SK-N-SH (cell line): ENCODE results near the gene RANBP9. TPM values are rescaled to one million over a fixed set of nuclear protein-coding genes. Genes with fewer than 3 reads are reported as not detected.

Experiments
- CTCF ChIA-PET: fragments of 300-600, 350-600 bp; formaldehyde crosslinking; extraction: SDS; loops from one replicate; lab custom pipeline; 2021; lab: Yijun Ruan, JAX
- POLR2A ChIA-PET: fragments of 350-600 bp; sonication (Branson Sonifier 250); formaldehyde crosslinking; extraction: SDS; loops from one replicate; lab custom pipeline; 2020; ENCODE audit warnings: antibody characterized with exemption, inconsistent platforms; lab: Yijun Ruan, JAX
- DNase-seq: peaks from one replicate; pipeline ENCODE4 v3.0.0; 2012
- H2AFZ ChIP-seq: fragments of 200-600 bp; sonication (generic); 2 replicates; pipeline ENCODE4 v1.8.1; 2016; ENCODE audit warnings: antibody characterized with exemption, mild to moderate bottlenecking, low read depth
- H3F3A ChIP-seq: fragments of 200-600 bp; sonication (generic); replicated peaks from 2 replicates; pipeline ENCODE3; 2016; ENCODE audit warnings: antibody characterized with exemption, mild to moderate bottlenecking; ENCODE audit not compliant: insufficient read depth
- H3K27ac ChIP-seq, 2 experiments: fragments of 200-500 bp in 1 of 2; fragments of 200-600 bp in 1 of 2; sonication (Bioruptor generic) in 1 of 2; sonication (generic), shearing (Covaris generic) in 1 of 2; 2 replicates each; pipeline versions ENCODE4 v1.5.1 to v1.6.1; 2014 to 2016; ENCODE audit warnings: low read depth in 2 of 2, inconsistent platforms in 1 of 2, low read length in 1 of 2, mild to moderate bottlenecking in 1 of 2, mixed read lengths in 1 of 2
- H3K27me3 ChIP-seq: fragments of 200-600 bp; sonication (generic), shearing (Covaris generic); 2 replicates; pipeline ENCODE4 v1.6.1; 2016; ENCODE audit warnings: mixed run types; ENCODE audit not compliant: insufficient read depth
- H3K36me3 ChIP-seq, 2 experiments: fragments of 200-500 bp in 1 of 2; fragments of 200-600 bp in 1 of 2; sonication (Bioruptor generic) in 1 of 2; sonication (generic) in 1 of 2; replicated peaks in 1 of 2; 2 replicates each; pipeline versions ENCODE3 to v1.5.1; 2014 to 2016; ENCODE audit warnings: low read length in 1 of 2, mild to moderate bottlenecking in 1 of 2; ENCODE audit not compliant: insufficient read depth in 2 of 2, control insufficient read depth in 1 of 2
- H3K4me1 ChIP-seq, 2 experiments: fragments of 200-500 bp in 1 of 2; fragments of 200-600 bp in 1 of 2; sonication (Bioruptor generic) in 1 of 2; sonication (generic), shearing (Covaris generic) in 1 of 2; 2 replicates each; pipeline versions ENCODE4 v1.5.1 to v1.6.1; 2014 to 2016; ENCODE audit warnings: low read depth in 1 of 2, low read length in 1 of 2, mixed run types in 1 of 2; ENCODE audit not compliant: insufficient read depth in 2 of 2, control insufficient read depth in 1 of 2
- H3K4me2 ChIP-seq: fragments of 200-600 bp; sonication (generic), shearing (Covaris generic); 2 replicates; pipeline ENCODE4 v1.6.1; 2017; ENCODE audit warnings: mixed run types
- H3K4me3 ChIP-seq, 2 experiments: fragments of 200-500 bp in 1 of 2; fragments of 200-600 bp in 1 of 2; sonication (Bioruptor generic) in 1 of 2; sonication (generic), shearing (Covaris generic) in 1 of 2; 2 replicates each; pipeline versions ENCODE4 v1.5.1 to v1.8.1; 2014 to 2016; ENCODE audit warnings: low read depth in 2 of 2, inconsistent platforms in 1 of 2, low read length in 1 of 2, mild to moderate bottlenecking in 1 of 2, mixed read lengths in 1 of 2, moderate library complexity in 1 of 2
- H3K79me2 ChIP-seq: fragments of 200-600 bp; sonication (generic); 2 replicates; pipeline ENCODE4 v1.8.1; 2017; ENCODE audit warnings: mild to moderate bottlenecking; ENCODE audit not compliant: insufficient read depth
- H3K9ac ChIP-seq: fragments of 200-600 bp; sonication (generic); 2 replicates; pipeline ENCODE4 v1.6.1; 2017; ENCODE audit warnings: mixed run types
- H3K9me2 ChIP-seq: fragments of 200-600 bp; sonication (generic); 2 replicates; pipeline ENCODE4 v1.6.1; 2017; ENCODE audit warnings: mixed run types
- H3K9me3 ChIP-seq: fragments of 200-600 bp; sonication (generic); 2 replicates; pipeline ENCODE4 v1.6.1; 2017; ENCODE audit warnings: mixed run types, mild to moderate bottlenecking, moderate library complexity
- H4K20me1 ChIP-seq: fragments of 200-600 bp; sonication (generic); 2 replicates; pipeline ENCODE4 v1.6.1; 2017; ENCODE audit warnings: mild to moderate bottlenecking, mixed run types; ENCODE audit not compliant: insufficient read depth
- CHD2 ChIP-seq: fragments of 150-350 bp; IDR thresholded peaks from 2 replicates; pipeline ENCODE4 v1.6.1; 2018; ENCODE audit warnings: low read length; ENCODE audit not compliant: partially characterized antibody
- GATA2 ChIP-seq: sonication (generic); formaldehyde crosslinking; IDR thresholded peaks from 2 replicates; pipeline ENCODE4 v1.5.0; 2020; ENCODE audit warnings: mild to moderate bottlenecking, missing genetic modification reagents
- MEF2A ChIP-seq: IDR thresholded peaks from 2 replicates; pipeline ENCODE4 v1.4.0; 2012; ENCODE audit warnings: low read depth, borderline replicate concordance
- POLR2AphosphoS5 ChIP-seq: IDR thresholded peaks from 2 replicates; pipeline ENCODE4 v1.6.1; 2012; ENCODE audit warnings: low read depth, low read length
- REST ChIP-seq: IDR thresholded peaks from 2 replicates; pipeline ENCODE4 v1.6.1; 2012; ENCODE audit warnings: mild to moderate bottlenecking, low read depth, low read length, moderate library complexity
- SIN3A ChIP-seq: IDR thresholded peaks from 2 replicates; pipeline ENCODE4 v1.6.1; 2012; ENCODE audit warnings: low read depth, mild to moderate bottlenecking, low read length, moderate library complexity, borderline replicate concordance
- WGBS: methylation state at CpG from one replicate; pipeline ENCODE4 v1.1.6; 2017; ENCODE audit warnings: low lambda C conversion rate; 5-methylcytosine and 5-hydroxymethylcytosine counted together
- polyA plus RNA-seq, 3 experiments: library from polyadenylated mRNA; depleted of rRNA; stranded (reverse); fragments of >200 nt; gene quantifications; 2 replicates each; pipeline ENCODE4 v1.2.3, GENCODE V29; 2012

The RANBP9 gene
- polyA plus RNA-seq, 1 of the 3 experiments (the other 2 are of a cell fraction), result 20.4 TPM

- Histone ChIP-seq H3K27ac (no peak overlapping the region; a peak in 1 of 4 replicates), H4K20me1 (peaks cover 3% of the 10 kb centered on the region; the same call in 1 of the 2 replicates), H3K27me3 (no peaks in the 10 kb centered on the region), H3F3A (peaks cover 8% of the 10 kb centered on the region), H3K4me2 (no peak overlapping the region), H3K9me2 (no peaks in the 10 kb centered on the region; the same call in 1 of the 2 replicates), H3K36me3 (peaks cover 4 to 46% of the 10 kb centered on the region in 2 experiments), H3K9me3 (peaks cover 12% of the 10 kb centered on the region; the same call in 1 of the 2 replicates), H3K4me3 (no peak overlapping the region), H3K9ac (no peak overlapping the region), H2AFZ (no peak overlapping the region), H3K4me1 (peaks cover 0 to 3% of the 10 kb centered on the region in 2 experiments; a peak in 2 of 4 replicates), H3K79me2 (peaks cover 100% of the 10 kb centered on the region)
- TF ChIP-seq CHD2 (no peak), MEF2A (no peak), POLR2AphosphoS5 (no peak), SIN3A (no peak), GATA2 (no peak)
- CTCF ChIA-PET, result interaction anchor here (1.3 kb wide), 1 partner anchor 22 kb away, joined by 5 read pairs; no protein-coding TSS in a partner anchor
- DNase-seq, result no peak
- POLR2A ChIA-PET, result no interaction called here
- 95% methylated on average over 4 of the region's 4 CpGs for WGBS
These were observed 33.2 kb downstream of the RANBP9 start for GRCh38 chr6:13678255-13678983.

DNA sequence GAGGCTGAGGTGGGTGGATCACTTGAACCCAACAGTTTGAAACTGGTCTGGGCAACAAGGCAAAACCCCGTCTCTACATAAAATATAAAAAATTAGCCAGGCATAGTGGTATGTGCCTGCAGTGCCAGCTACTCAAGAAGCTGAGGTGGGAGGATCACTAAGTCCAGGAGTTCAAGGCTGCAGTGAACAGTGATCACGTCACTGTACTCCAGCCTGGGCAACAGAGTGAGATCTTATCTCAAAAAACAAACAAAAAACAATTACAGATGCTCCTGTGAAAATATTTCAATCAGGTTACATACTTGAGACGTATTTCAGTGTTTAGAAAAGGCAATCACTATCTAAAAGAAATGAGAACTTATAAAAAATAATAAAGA, 33.8 kb downstream of the RANBP9 start:
- H3K9me3 ChIP-seq, result peaks cover 12% of the 10 kb centered on the region; the same call in 1 of the 2 replicates
- no peaks in the 10 kb centered on the region; the same call in 1 of the 2 replicates for H3K9me2 ChIP-seq
- H3K27ac ChIP-seq, result no peak overlapping the region
- peaks cover 100% of the 10 kb centered on the region for H3K79me2 ChIP-seq
- no peak overlapping the region for H3K4me3 ChIP-seq
- no peaks in the 10 kb centered on the region for H3K27me3 ChIP-seq
- H3K36me3 ChIP-seq, result peaks cover 4 to 42% of the 10 kb centered on the region in 2 experiments
- peaks cover 9% of the 10 kb centered on the region for H3F3A ChIP-seq
- TF ChIP-seq POLR2AphosphoS5, result no peak
- no peak for TF ChIP-seq REST
- peaks cover 3% of the 10 kb centered on the region for H4K20me1 ChIP-seq
- 89% methylated on average over 3 of the region's 3 CpGs for WGBS
- ChIA-PET CTCF (interaction anchor here (1.3 kb wide), 1 partner anchor 23 kb away, joined by 5 read pairs; no protein-coding TSS in a partner anchor), POLR2A (no interaction called here)
- H2AFZ ChIP-seq, result no peak overlapping the region
- no peaks in the 10 kb centered on the region; a peak in 2 of 4 replicates for H3K4me1 ChIP-seq
- H3K9ac ChIP-seq, result no peak overlapping the region
- no peak for DNase-seq
- no peak overlapping the region for H3K4me2 ChIP-seq
